Measurements from ENCODE around the gene ZBED5.

- no peak for TF ChIP-seq CTCF (optimal IDR thresholded peaks at IDR 0.05 in 1 of 3, IDR thresholded peaks at IDR 0.05 in 1 of 3, conservative IDR thresholded peaks at IDR 0.05 in 1 of 3; ENCODE audit: extremely low read depth in 1 of 3, insufficient read depth in 2 of 3, low read length in 3 of 3)
- TF ChIP-seq EZH2 (IDR thresholded peaks at IDR 0.05; ENCODE audit: low read length), result no peak
Observed at GRCh38 chr11:10809373-10810160, 48.3 kb downstream of the ZBED5 start.

Measured in keratinocyte (primary cell).